HepG2 (cell line): ENCODE measurements around the gene NPDC1. TPM values are rescaled to one million over a fixed set of nuclear protein-coding genes. Genes with fewer than 3 reads are reported as not detected.

Experiments
- ATF7-NPFF ChIP-seq: sonication (generic); formaldehyde crosslinking; IDR thresholded peaks from 2 replicates; pipeline ENCODE4 v1.8.1; 2023; ENCODE audit warnings: mild to moderate bottlenecking, low read depth, missing genetic modification reagents, moderate library complexity
- CHCHD3 ChIP-seq: sonication (generic); formaldehyde crosslinking; IDR thresholded peaks from 2 replicates; pipeline ENCODE4 v1.8.0; 2022; ENCODE audit warnings: mild to moderate bottlenecking, missing genetic modification reagents, moderate library complexity
- ETV5 ChIP-seq: IDR thresholded peaks from 2 replicates; pipeline ENCODE4 v1.6.1; 2018; ENCODE audit warnings: missing biosample characterization, missing genetic modification reagents, inconsistent platforms, borderline replicate concordance
- MXI1 ChIP-seq: IDR thresholded peaks from 3 replicates; pipeline ENCODE4 v1.6.1; 2012; ENCODE audit warnings: low read depth, low read length, inconsistent platforms, borderline replicate concordance
- SKI ChIP-seq: fragments of 450-650 bp; IDR thresholded peaks from one replicate; pipeline ENCODE4 v1.6.1; 2018; ENCODE audit warnings: mild to moderate bottlenecking; ENCODE audit not compliant: partially characterized antibody
- TAF1 ChIP-seq: sonication (generic); formaldehyde crosslinking; IDR thresholded peaks from 2 replicates; pipeline ENCODE4 v1.4.0; 2020; ENCODE audit warnings: missing genetic modification reagents
- ZMYM2 ChIP-seq: sonication (generic); formaldehyde crosslinking; IDR thresholded peaks from 2 replicates; pipeline ENCODE4 v1.8.0; 2022; ENCODE audit warnings: mild to moderate bottlenecking, missing genetic modification reagents
- ZNF160 ChIP-seq: sonication (generic); formaldehyde crosslinking; IDR thresholded peaks from 2 replicates; pipeline ENCODE4 v1.8.0; 2022; ENCODE audit warnings: mild to moderate bottlenecking, inconsistent platforms, missing genetic modification reagents
- ZNF407 ChIP-seq: sonication (generic); formaldehyde crosslinking; IDR thresholded peaks from one replicate; pipeline ENCODE4 v1.5.1; 2020; ENCODE audit warnings: mild to moderate bottlenecking, missing genetic modification reagents; ENCODE audit errors: not compliant biosample characterization
- ZNF687 ChIP-seq: sonication (generic); formaldehyde crosslinking; IDR thresholded peaks from 2 replicates; pipeline ENCODE4 v1.5.1; 2020; ENCODE audit warnings: mild to moderate bottlenecking, missing genetic modification reagents, moderate library complexity
- polyA plus RNA-seq, 8 experiments: library from polyadenylated mRNA; depleted of rRNA in 3 of 8; stranded (reverse) in 7 of 8; unstranded in 1 of 8; fragments of >200 nt; fragmentation: Illumina TruSeq in 4 of 8; extraction: Trizol in 4 of 8; gene quantifications; 2 replicates each; pipeline versions ENCODE4 v1.2.1 to v1.2.3, GENCODE V29; 2011 to 2016; ENCODE audit warnings: low read depth in 4 of 8, missing spikeins in 1 of 8, mixed read lengths in 1 of 8; ENCODE audit not compliant: insufficient read depth in 1 of 8
- total RNA-seq, 5 experiments: library from RNA; depleted of rRNA; stranded (reverse); fragments of >200 nt; fragmentation: Illumina TruSeq; extraction: Trizol; gene quantifications; 2 replicates each; pipeline ENCODE4 v1.2.3, GENCODE V29; 2016; ENCODE audit warnings: low read depth in 1 of 5
- TF ChIP-seq, protein P1 (sequence below): sonication (generic); IDR thresholded peaks from 2 replicates; pipeline ENCODE4 v1.6.1; 2016; ENCODE audit warnings: low read depth, borderline replicate concordance
- TF ChIP-seq, protein P2 (sequence below): sonication (generic); formaldehyde crosslinking; IDR thresholded peaks from 2 replicates; pipeline ENCODE4 v1.5.1; 2020; ENCODE audit warnings: missing genetic modification reagents, mild to moderate bottlenecking, borderline replicate concordance

NPDC1 gene
- total and polyA plus RNA-seq, 2 of the 13 experiments (the other 11 are each of a cell fraction or from before 2014, with no cell fraction given) = 0.84 to 5.4 TPM

- TF ChIP-seq ZNF407 (CRISPR knock-in tag) (no peak), ETV5 (CRISPR knock-in tag) (peak; percentile 57), CHCHD3 (CRISPR knock-in tag) (no peak), MXI1 (peak; percentile 53; the same call in 1 of the 3 replicates), TAF1 (CRISPR knock-in tag) (peak; percentile 21; the same call in 1 of the 2 replicates), ZNF160 (CRISPR knock-in tag) (no peak), ATF7-NPFF (CRISPR knock-in tag) (no peak), ZNF687 (CRISPR knock-in tag) (peak; percentile 79), SKI (no peak), ZMYM2 (CRISPR knock-in tag) (0 out of 2 replicates have a peak, but pooled peaks have one; percentile 37)
- TF ChIP-seq, protein P1, sequence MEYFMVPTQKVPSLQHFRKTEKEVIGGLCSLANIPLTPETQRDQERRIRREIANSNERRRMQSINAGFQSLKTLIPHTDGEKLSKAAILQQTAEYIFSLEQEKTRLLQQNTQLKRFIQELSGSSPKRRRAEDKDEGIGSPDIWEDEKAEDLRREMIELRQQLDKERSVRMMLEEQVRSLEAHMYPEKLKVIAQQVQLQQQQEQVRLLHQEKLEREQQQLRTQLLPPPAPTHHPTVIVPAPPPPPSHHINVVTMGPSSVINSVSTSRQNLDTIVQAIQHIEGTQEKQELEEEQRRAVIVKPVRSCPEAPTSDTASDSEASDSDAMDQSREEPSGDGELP = peak; percentile 58; the same call in 1 of the 2 replicates
- TF ChIP-seq, protein P2, sequence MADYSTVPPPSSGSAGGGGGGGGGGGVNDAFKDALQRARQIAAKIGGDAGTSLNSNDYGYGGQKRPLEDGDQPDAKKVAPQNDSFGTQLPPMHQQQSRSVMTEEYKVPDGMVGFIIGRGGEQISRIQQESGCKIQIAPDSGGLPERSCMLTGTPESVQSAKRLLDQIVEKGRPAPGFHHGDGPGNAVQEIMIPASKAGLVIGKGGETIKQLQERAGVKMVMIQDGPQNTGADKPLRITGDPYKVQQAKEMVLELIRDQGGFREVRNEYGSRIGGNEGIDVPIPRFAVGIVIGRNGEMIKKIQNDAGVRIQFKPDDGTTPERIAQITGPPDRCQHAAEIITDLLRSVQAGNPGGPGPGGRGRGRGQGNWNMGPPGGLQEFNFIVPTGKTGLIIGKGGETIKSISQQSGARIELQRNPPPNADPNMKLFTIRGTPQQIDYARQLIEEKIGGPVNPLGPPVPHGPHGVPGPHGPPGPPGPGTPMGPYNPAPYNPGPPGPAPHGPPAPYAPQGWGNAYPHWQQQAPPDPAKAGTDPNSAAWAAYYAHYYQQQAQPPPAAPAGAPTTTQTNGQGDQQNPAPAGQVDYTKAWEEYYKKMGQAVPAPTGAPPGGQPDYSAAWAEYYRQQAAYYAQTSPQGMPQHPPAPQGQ (CRISPR knock-in tag) = no peak
These were observed 24.4 kb upstream of the NPDC1 start, which contains the start of gene SAPCD2 (continued) for GRCh38 chr9:137070201-137070905.
